HCT116 (cell line): ENCODE results near the gene NPHS1. TPM values are rescaled to one million over a fixed set of nuclear protein-coding genes. Genes with fewer than 3 reads are reported as not detected.

Experiments used
- ATAC-seq: fragments of 200-7000 bp; cut with Tn5 transposase; 2 replicates; pipeline ENCODE4 v1.9.1; 2020; ENCODE audit warnings: mild to moderate bottlenecking, moderate library complexity
- BruUV-seq: library from RNA; stranded (reverse); fragments of 400-500 nt; replicated peaks from 2 replicates; lab custom pipeline; 2021; lab: Mats Ljungman, UMichigan
- CTCF ChIA-PET: fragments of 300-600 bp; sonication (Branson Sonifier 250); formaldehyde crosslinking; loops from one replicate; lab custom pipeline; 2021; ENCODE audit warnings: antibody characterized with exemption; lab: Charles Lee
- POLR2A ChIA-PET: fragments of 300-600, 350-600 bp; sonication (Branson Sonifier 250); formaldehyde crosslinking; loops from one replicate; lab custom pipeline; 2021; ENCODE audit warnings: antibody characterized with exemption; lab: Charles Lee
- RAD21 ChIA-PET, 2 experiments: fragments of 300-600 bp; sonication (Branson Sonifier 250); formaldehyde crosslinking; loops; one replicate each; lab custom pipeline; 2023; ENCODE audit warnings: low total read pairs in 2 of 2; ENCODE audit not compliant: uncharacterized antibody in 2 of 2, unreplicated experiment in 2 of 2, low non-redundant PET in 1 of 2; lab: Charles Lee
- DNase-seq: peaks from one replicate; pipeline ENCODE4 v3.0.0-alpha.2; 2010; ENCODE audit warnings: low read depth, low spot score
- H2AFZ ChIP-seq: fragments of 200-600 bp; shearing (Covaris generic), sonication (generic); 2 replicates; pipeline ENCODE4 v1.6.1; 2017; ENCODE audit warnings: low read depth, mixed run types, mixed read lengths, antibody characterized with exemption, low read length; ENCODE audit not compliant: poor library complexity, severe bottlenecking
- H3K27ac ChIP-seq: 2 replicates; pipeline ENCODE4 v1.5.1; 2012; ENCODE audit warnings: low read depth, low read length
- H3K27me3 ChIP-seq: fragments of 200-600 bp; sonication (generic); 2 replicates; pipeline ENCODE4 v1.6.1; 2016; ENCODE audit warnings: mixed run types, low read length, mixed read lengths; ENCODE audit not compliant: insufficient read depth
- H3K36me3 ChIP-seq, 2 experiments: fragments of 200-500 bp in 1 of 2; fragments of 200-600 bp in 1 of 2; sonication (Bioruptor generic) in 1 of 2; sonication (generic) in 1 of 2; 2 replicates each; pipeline versions ENCODE4 v1.5.1 to v1.6.1; 2014 to 2016; ENCODE audit warnings: low read length in 2 of 2, inconsistent platforms in 1 of 2, mixed read lengths in 1 of 2, mixed run types in 1 of 2; ENCODE audit not compliant: insufficient read depth in 2 of 2, control insufficient read depth in 1 of 2
- H3K4me1 ChIP-seq, 2 experiments: fragments of 200-600 bp in 1 of 2; sonication (generic) in 1 of 2; 2 replicates each; pipeline versions ENCODE4 v1.5.1 to v1.6.1; 2012 to 2017; ENCODE audit warnings: low read length in 2 of 2, inconsistent platforms in 1 of 2, mild to moderate bottlenecking in 1 of 2, mixed read lengths in 1 of 2, mixed run types in 1 of 2, moderate library complexity in 1 of 2; ENCODE audit not compliant: insufficient read depth in 2 of 2, control insufficient read depth in 1 of 2
- H3K4me2 ChIP-seq: fragments of 200-600 bp; sonication (generic); 2 replicates; pipeline ENCODE4 v1.6.1; 2017; ENCODE audit warnings: mixed run types, low read length, mixed read lengths
- H3K4me3 ChIP-seq, 2 experiments: fragments of 200-600 bp in 1 of 2; sonication (generic) in 1 of 2; replicated peaks in 1 of 2; 2 replicates each; pipeline ENCODE4 v1.5.1; 2011 to 2016; ENCODE audit warnings: low read length in 2 of 2, control low read depth in 1 of 2, low read depth in 1 of 2, mild to moderate bottlenecking in 1 of 2, mixed read lengths in 1 of 2, mixed run types in 1 of 2
- H3K79me2 ChIP-seq: fragments of 200-600 bp; sonication (generic); 2 replicates; pipeline ENCODE4 v1.6.1; 2017; ENCODE audit warnings: mild to moderate bottlenecking, mixed run types, low read length, moderate library complexity, mixed read lengths; ENCODE audit not compliant: insufficient read depth
- H3K9ac ChIP-seq: fragments of 200-600 bp; sonication (generic); 2 replicates; pipeline ENCODE4 v1.6.1; 2016; ENCODE audit warnings: low read length, mixed read lengths
- H3K9me2 ChIP-seq: fragments of 200-600 bp; sonication (generic), shearing (Covaris generic); 2 replicates; pipeline ENCODE4 v1.6.1; 2017; ENCODE audit warnings: mixed run types, mild to moderate bottlenecking, moderate library complexity; ENCODE audit not compliant: insufficient read depth
- H3K9me3 ChIP-seq, 2 experiments: fragments of 200-500 bp in 1 of 2; fragments of 200-600 bp in 1 of 2; sonication (Bioruptor generic) in 1 of 2; sonication (generic) in 1 of 2; 2 replicates each; pipeline ENCODE4 v1.6.1; 2014 to 2017; ENCODE audit warnings: low read length in 2 of 2, mixed read lengths in 2 of 2, inconsistent platforms in 1 of 2, low read depth in 1 of 2, mild to moderate bottlenecking in 1 of 2, mixed run types in 1 of 2, moderate library complexity in 1 of 2; ENCODE audit not compliant: control insufficient read depth in 1 of 2, insufficient read depth in 1 of 2
- H4K20me1 ChIP-seq: fragments of 200-600 bp; sonication (generic), shearing (Covaris generic); 2 replicates; pipeline ENCODE4 v1.6.1; 2017; ENCODE audit warnings: mixed run types, mild to moderate bottlenecking, moderate library complexity; ENCODE audit not compliant: insufficient read depth
- CBX3 ChIP-seq: IDR thresholded peaks from 2 replicates; pipeline ENCODE4 v1.6.1; 2012; ENCODE audit warnings: low read depth
- CEBPB ChIP-seq: IDR thresholded peaks from 2 replicates; pipeline ENCODE4 v1.6.1; 2012; ENCODE audit warnings: low read depth
- EZH2 ChIP-seq: fragments of 200-600 bp; sonication (generic); IDR thresholded peaks from 2 replicates; pipeline ENCODE4 v1.6.1; 2017; ENCODE audit warnings: antibody characterized with exemption, mixed run types
- EZH2phosphoT487 ChIP-seq: fragments of 200-600 bp; IDR thresholded peaks from 2 replicates; pipeline ENCODE4 v1.6.1; 2018; ENCODE audit warnings: antibody characterized with exemption, borderline replicate concordance
- FOSL1 ChIP-seq: IDR thresholded peaks from 2 replicates; pipeline ENCODE4 v1.6.1; 2012; ENCODE audit warnings: low read depth
- JUND ChIP-seq: IDR thresholded peaks from 2 replicates; pipeline ENCODE4 v1.6.1; 2012
- MAX ChIP-seq: IDR thresholded peaks from 2 replicates; pipeline ENCODE4 v1.6.1; 2012
- POLR2A ChIP-seq: IDR thresholded peaks from 2 replicates; pipeline ENCODE4 v1.7.0; 2011; ENCODE audit warnings: borderline replicate concordance; ENCODE audit not compliant: insufficient read depth, insufficient read length; ENCODE audit errors: extremely low read depth
- POLR2AphosphoS5 ChIP-seq: IDR thresholded peaks from 2 replicates; pipeline ENCODE4 v1.6.1; 2011; ENCODE audit warnings: mild to moderate bottlenecking, low read depth, low read length, moderate library complexity
- REST ChIP-seq: IDR thresholded peaks from 2 replicates; pipeline ENCODE4 v1.6.1; 2012; ENCODE audit warnings: low read depth
- TCF7L2 ChIP-seq: IDR thresholded peaks from 2 replicates; pipeline ENCODE4 v1.7.0; 2011; ENCODE audit warnings: borderline replicate concordance, inconsistent platforms; ENCODE audit not compliant: insufficient read depth, insufficient read length; ENCODE audit errors: extremely low read depth
- ZFX ChIP-seq: fragments of 450-650 bp; IDR thresholded peaks from 2 replicates; pipeline ENCODE4 v1.6.1; 2017
- ZNF274 ChIP-seq: fragments of 200-500 bp; sonication (Bioruptor generic); IDR thresholded peaks from 2 replicates; pipeline ENCODE4 v1.6.1; 2014; ENCODE audit warnings: mild to moderate bottlenecking, low read depth, low read length, inconsistent platforms
- intact Hi-C: fragments of 100-400 bp; cut with micrococcal nuclease; formaldehyde crosslinking; loops from 2 replicates; pipeline ENCODE4 v1.10.0; 2022
- total RNA-seq: library from RNA; stranded (reverse); gene quantifications from one replicate; pipeline ENCODE4 v1.2.1, GENCODE V29; 2021; ENCODE audit not compliant: unreplicated experiment
- TF ChIP-seq, protein P1 (sequence below), 3 experiments: fragments of 200-600 bp in 1 of 3; sonication (generic) in 1 of 3; IDR thresholded peaks in 2 of 3; conservative IDR thresholded peaks in 1 of 3; 2 replicates each; pipeline ENCODE4 v1.5.1; 2012 to 2017; ENCODE audit warnings: low read depth in 2 of 3, low read length in 2 of 3, antibody characterized with exemption in 1 of 3, borderline replicate concordance in 1 of 3, control low read depth in 1 of 3, mild to moderate bottlenecking in 1 of 3, mixed read lengths in 1 of 3, mixed run types in 1 of 3, moderate library complexity in 1 of 3; ENCODE audit not compliant: insufficient read depth in 1 of 3
- TF ChIP-seq, protein P2 (sequence below): IDR thresholded peaks from 2 replicates; pipeline ENCODE4 v1.6.1; 2011; ENCODE audit warnings: mild to moderate bottlenecking, low read length, moderate library complexity; ENCODE audit not compliant: insufficient replicate concordance; ENCODE audit errors: extremely low read depth

Gene NPHS1
- total RNA-seq, 1 experiment from 2014 or later: 0.57 TPM

DNA sequence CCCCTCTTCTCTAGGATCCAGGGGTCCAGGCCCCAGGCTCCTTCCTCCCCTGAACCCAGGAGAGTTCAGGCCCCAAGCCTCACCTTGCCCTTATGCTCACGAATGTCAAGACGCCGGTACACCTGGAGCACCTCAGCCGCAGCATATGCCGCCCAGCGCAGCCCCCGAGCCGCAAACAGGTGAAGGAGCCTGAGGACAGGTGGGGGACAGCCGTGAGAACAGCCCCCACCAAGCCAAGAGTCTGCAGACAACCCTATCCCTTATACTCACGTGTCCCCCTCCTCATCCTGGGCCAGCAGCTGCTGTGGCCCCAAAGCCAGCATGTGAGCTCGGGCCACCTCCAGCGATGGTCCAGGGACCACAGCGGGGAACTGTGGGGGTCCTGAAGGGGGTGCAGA is 44.3 kb upstream of the NPHS1 start:
- DNase-seq: no peak
- no peak for ATAC-seq
- Histone ChIP-seq H3K9ac (no peak overlapping the region), H3K27ac (no peak overlapping the region), H3K4me2 (no peak overlapping the region), H2AFZ (no peak overlapping the region), H3K9me2 (no peaks in the 10 kb centered on the region), H3K79me2 (peaks cover 37% of the 10 kb centered on the region), H3K36me3 (peaks cover 20 to 28% of the 10 kb centered on the region in 2 experiments; a peak in 3 of 4 replicates), H3K27me3 (no peaks in the 10 kb centered on the region), H4K20me1 (no peaks in the 10 kb centered on the region), H3K4me1 (peaks cover 11 to 21% of the 10 kb centered on the region in 2 experiments), H3K9me3 (no peaks in the 10 kb centered on the region), H3K4me3 (no peak overlapping the region)
- CTCF ChIA-PET: no interaction called here
- POLR2A ChIA-PET: no interaction called here
- RAD21 ChIA-PET: no interaction called here
- TF ChIP-seq FOSL1 (no peak), MAX (no peak), CEBPB (no peak), POLR2AphosphoS5 (no peak), ZNF274 (no peak), ZFX (no peak), REST (no peak), JUND (no peak), CBX3 (no peak), EZH2phosphoT487 (no peak), TCF7L2 (no peak), POLR2A (no peak), EZH2 (no peak)
- TF ChIP-seq, protein P1, sequence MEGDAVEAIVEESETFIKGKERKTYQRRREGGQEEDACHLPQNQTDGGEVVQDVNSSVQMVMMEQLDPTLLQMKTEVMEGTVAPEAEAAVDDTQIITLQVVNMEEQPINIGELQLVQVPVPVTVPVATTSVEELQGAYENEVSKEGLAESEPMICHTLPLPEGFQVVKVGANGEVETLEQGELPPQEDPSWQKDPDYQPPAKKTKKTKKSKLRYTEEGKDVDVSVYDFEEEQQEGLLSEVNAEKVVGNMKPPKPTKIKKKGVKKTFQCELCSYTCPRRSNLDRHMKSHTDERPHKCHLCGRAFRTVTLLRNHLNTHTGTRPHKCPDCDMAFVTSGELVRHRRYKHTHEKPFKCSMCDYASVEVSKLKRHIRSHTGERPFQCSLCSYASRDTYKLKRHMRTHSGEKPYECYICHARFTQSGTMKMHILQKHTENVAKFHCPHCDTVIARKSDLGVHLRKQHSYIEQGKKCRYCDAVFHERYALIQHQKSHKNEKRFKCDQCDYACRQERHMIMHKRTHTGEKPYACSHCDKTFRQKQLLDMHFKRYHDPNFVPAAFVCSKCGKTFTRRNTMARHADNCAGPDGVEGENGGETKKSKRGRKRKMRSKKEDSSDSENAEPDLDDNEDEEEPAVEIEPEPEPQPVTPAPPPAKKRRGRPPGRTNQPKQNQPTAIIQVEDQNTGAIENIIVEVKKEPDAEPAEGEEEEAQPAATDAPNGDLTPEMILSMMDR (IDR thresholded peaks at IDR 0.05 in 2 of 3, conservative IDR thresholded peaks at IDR 0.05 in 1 of 3; ENCODE audit: borderline replicate concordance in 1 of 3, insufficient read depth in 1 of 3, low read depth in 2 of 3, low read length in 2 of 3): no peak
- TF ChIP-seq, protein P2, sequence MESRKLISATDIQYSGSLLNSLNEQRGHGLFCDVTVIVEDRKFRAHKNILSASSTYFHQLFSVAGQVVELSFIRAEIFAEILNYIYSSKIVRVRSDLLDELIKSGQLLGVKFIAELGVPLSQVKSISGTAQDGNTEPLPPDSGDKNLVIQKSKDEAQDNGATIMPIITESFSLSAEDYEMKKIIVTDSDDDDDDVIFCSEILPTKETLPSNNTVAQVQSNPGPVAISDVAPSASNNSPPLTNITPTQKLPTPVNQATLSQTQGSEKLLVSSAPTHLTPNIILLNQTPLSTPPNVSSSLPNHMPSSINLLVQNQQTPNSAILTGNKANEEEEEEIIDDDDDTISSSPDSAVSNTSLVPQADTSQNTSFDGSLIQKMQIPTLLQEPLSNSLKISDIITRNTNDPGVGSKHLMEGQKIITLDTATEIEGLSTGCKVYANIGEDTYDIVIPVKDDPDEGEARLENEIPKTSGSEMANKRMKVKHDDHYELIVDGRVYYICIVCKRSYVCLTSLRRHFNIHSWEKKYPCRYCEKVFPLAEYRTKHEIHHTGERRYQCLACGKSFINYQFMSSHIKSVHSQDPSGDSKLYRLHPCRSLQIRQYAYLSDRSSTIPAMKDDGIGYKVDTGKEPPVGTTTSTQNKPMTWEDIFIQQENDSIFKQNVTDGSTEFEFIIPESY: no peak
- no TSS peak for BruUV-seq
- intact Hi-C loops: no loop called here
